Keratinocyte (primary cell): ENCODE data around the gene SOX18. TPM values are rescaled to one million over a fixed set of nuclear protein-coding genes. Genes with fewer than 3 reads are reported as not detected.

Experiments
- DNase-seq: peaks from one replicate; pipeline ENCODE4 v3.0.0-alpha.2; 2011; ENCODE audit warnings: low read depth, missing footprints, low spot score
- FAIRE-seq: peaks from 2 replicates; lab custom pipeline; 2011; peaks lifted over from hg19 to GRCh38; lab: Jason Lieb, UNC
- H2AFZ ChIP-seq: 2 replicates; pipeline ENCODE4 v1.6.0; 2012; ENCODE audit warnings: low read length, control low read depth, inconsistent platforms; ENCODE audit not compliant: control insufficient read depth
- H3K27ac ChIP-seq: 2 replicates; pipeline ENCODE4 v1.5.1; 2011; ENCODE audit warnings: low read length; ENCODE audit not compliant: control insufficient read depth, insufficient read depth
- H3K27me3 ChIP-seq: 3 replicates; pipeline ENCODE4 v1.6.0; 2011; ENCODE audit warnings: low read length; ENCODE audit not compliant: control insufficient read depth, insufficient read depth; ENCODE audit errors: extremely low read depth
- H3K36me3 ChIP-seq, 2 experiments: 2 replicates in 1 of 2; 3 replicates in 1 of 2; pipeline ENCODE4 v1.5.1; 2011; ENCODE audit warnings: low read length in 2 of 2, mild to moderate bottlenecking in 1 of 2; ENCODE audit not compliant: control insufficient read depth in 2 of 2, insufficient read depth in 2 of 2; ENCODE audit errors: extremely low read depth in 1 of 2
- H3K4me1 ChIP-seq: 3 replicates; pipeline ENCODE4 v1.5.1; 2011; ENCODE audit warnings: low read length; ENCODE audit not compliant: control insufficient read depth, insufficient read depth; ENCODE audit errors: extremely low read depth
- H3K4me2 ChIP-seq: 3 replicates; pipeline ENCODE4 v1.6.0; 2011; ENCODE audit warnings: low read depth, low read length; ENCODE audit not compliant: control insufficient read depth, insufficient read depth; ENCODE audit errors: extremely low read depth
- H3K4me3 ChIP-seq, 3 experiments: fragments of 200-600 bp in 1 of 3; sonication (generic) in 1 of 3; 2 replicates in 2 of 3; 3 replicates in 1 of 3; pipeline ENCODE4 v1.5.1; 2011 to 2016; ENCODE audit warnings: low read length in 3 of 3, mild to moderate bottlenecking in 3 of 3, control low read depth in 2 of 3, inconsistent platforms in 1 of 3, low read depth in 1 of 3, mixed read lengths in 1 of 3, mixed run types in 1 of 3, moderate library complexity in 1 of 3; ENCODE audit not compliant: control insufficient read depth in 2 of 3, insufficient read depth in 2 of 3; ENCODE audit errors: extremely low read depth in 1 of 3
- H3K79me2 ChIP-seq: 2 replicates; pipeline ENCODE4 v1.6.0; 2012; ENCODE audit warnings: low read length; ENCODE audit not compliant: control insufficient read depth, insufficient read depth
- H3K9ac ChIP-seq: 3 replicates; pipeline ENCODE4 v1.6.0; 2011; ENCODE audit warnings: low read length; ENCODE audit not compliant: control insufficient read depth, insufficient read depth; ENCODE audit errors: extremely low read depth
- H3K9me1 ChIP-seq: 3 replicates; pipeline ENCODE4 v1.6.0; 2011; ENCODE audit warnings: low read length; ENCODE audit not compliant: control insufficient read depth, insufficient read depth; ENCODE audit errors: extremely low read depth
- H3K9me3 ChIP-seq: 2 replicates; pipeline ENCODE4 v1.5.1; 2012; ENCODE audit warnings: low read depth, low read length; ENCODE audit not compliant: control insufficient read depth
- H4K20me1 ChIP-seq: 3 replicates; pipeline ENCODE4 v1.6.0; 2011; ENCODE audit warnings: low read length; ENCODE audit not compliant: control insufficient read depth, insufficient read depth; ENCODE audit errors: extremely low read depth
- CTCF ChIP-seq, 3 experiments: IDR thresholded peaks in 1 of 3; conservative IDR thresholded peaks in 1 of 3; optimal IDR thresholded peaks in 1 of 3; 2 replicates in 2 of 3; 3 replicates in 1 of 3; pipeline versions ENCODE3 to v1.5.1; 2011; ENCODE audit warnings: low read length in 3 of 3, mild to moderate bottlenecking in 3 of 3, moderate library complexity in 2 of 3, control low read depth in 1 of 3, inconsistent platforms in 1 of 3; ENCODE audit not compliant: insufficient read depth in 2 of 3; ENCODE audit errors: extremely low read depth in 1 of 3
- EZH2 ChIP-seq: IDR thresholded peaks from one replicate; pipeline ENCODE4 v1.6.1; 2012; ENCODE audit warnings: inconsistent platforms, mild to moderate bottlenecking, low read length, moderate library complexity
- dilution Hi-C: fragments of 300-500 bp; cut with MboI; formaldehyde crosslinking; loops from one replicate; pipeline ENCODE4 v1.7.0; 2020; ENCODE audit warnings: low sequenced_read_pairs; ENCODE audit not compliant: extremely low pct_ligation_motif_present
- polyA plus RNA-seq, 5 experiments: library from polyadenylated mRNA; depleted of rRNA in 3 of 5; stranded (reverse) in 3 of 5; stranded (forward) in 1 of 5; unstranded in 1 of 5; fragments of >200 nt; gene quantifications; 1 replicate in 1 of 5; 2 replicates in 3 of 5; 3 replicates in 1 of 5; pipeline versions ENCODE4 v1.2.1 to v1.2.3, GENCODE V29; 2011 to 2012; ENCODE audit warnings: missing spikeins in 2 of 5, low read depth in 1 of 5, low replicate concordance in 1 of 5

Gene SOX18
- polyA plus RNA-seq, 1 donor (not counting 4 experiments of a cell fraction or from before 2014, with no cell fraction given): not detected

GRCh38 chr20:64042054-64042781 lies 7.2 kb downstream of the SOX18 start:
- H3K36me3 ChIP-seq: no peaks in the 10 kb centered on the region
- H3K27me3 ChIP-seq: peaks cover 44% of the 10 kb centered on the region
- no peaks in the 10 kb centered on the region for H3K9me1 ChIP-seq
- H2AFZ ChIP-seq: peak overlapping the region; percentile 4
- no peak for TF ChIP-seq EZH2
- TF ChIP-seq CTCF (optimal IDR thresholded peaks at IDR 0.05 in 1 of 3, IDR thresholded peaks at IDR 0.05 in 1 of 3, conservative IDR thresholded peaks at IDR 0.05 in 1 of 3; ENCODE audit: extremely low read depth in 1 of 3, insufficient read depth in 2 of 3, low read length in 3 of 3): no peak
- no peak overlapping the region for H3K27ac ChIP-seq
- DNase-seq: no peak
- H3K4me2 ChIP-seq: peak overlapping the region; percentile 48
- H3K9ac ChIP-seq: no peak overlapping the region
- H3K9me3 ChIP-seq: no peaks in the 10 kb centered on the region
- no peaks in the 10 kb centered on the region for H4K20me1 ChIP-seq
- peak overlapping the region in 1 of 3 experiments; percentile 20 for H3K4me3 ChIP-seq
- H3K79me2 ChIP-seq: no peaks in the 10 kb centered on the region
- peaks cover 17% of the 10 kb centered on the region for H3K4me1 ChIP-seq
- no peak for FAIRE-seq
- dilution Hi-C loops: no loop called here

GRCh38 chr20:64041781-64042053 lies 7.7 kb downstream of the SOX18 start:
- Histone ChIP-seq H4K20me1 (no peaks in the 10 kb centered on the region), H3K4me1 (peaks cover 17% of the 10 kb centered on the region), H3K4me3 (no peak overlapping the region), H3K9me3 (no peaks in the 10 kb centered on the region), H3K27ac (no peak overlapping the region), H2AFZ (no peak overlapping the region), H3K4me2 (no peak overlapping the region), H3K9ac (no peak overlapping the region), H3K79me2 (no peaks in the 10 kb centered on the region), H3K27me3 (peaks cover 43% of the 10 kb centered on the region), H3K36me3 (no peaks in the 10 kb centered on the region), H3K9me1 (no peaks in the 10 kb centered on the region)
- TF ChIP-seq EZH2 (no peak), CTCF (optimal IDR thresholded peaks at IDR 0.05 in 1 of 3, IDR thresholded peaks at IDR 0.05 in 1 of 3, conservative IDR thresholded peaks at IDR 0.05 in 1 of 3; ENCODE audit: extremely low read depth in 1 of 3, insufficient read depth in 2 of 3, low read length in 3 of 3) (no peak)
- FAIRE-seq (no peak), DNase-seq (no peak)
- dilution Hi-C loops: no loop called here
